ENCODE measurements around the gene DUS3L.

DNA sequence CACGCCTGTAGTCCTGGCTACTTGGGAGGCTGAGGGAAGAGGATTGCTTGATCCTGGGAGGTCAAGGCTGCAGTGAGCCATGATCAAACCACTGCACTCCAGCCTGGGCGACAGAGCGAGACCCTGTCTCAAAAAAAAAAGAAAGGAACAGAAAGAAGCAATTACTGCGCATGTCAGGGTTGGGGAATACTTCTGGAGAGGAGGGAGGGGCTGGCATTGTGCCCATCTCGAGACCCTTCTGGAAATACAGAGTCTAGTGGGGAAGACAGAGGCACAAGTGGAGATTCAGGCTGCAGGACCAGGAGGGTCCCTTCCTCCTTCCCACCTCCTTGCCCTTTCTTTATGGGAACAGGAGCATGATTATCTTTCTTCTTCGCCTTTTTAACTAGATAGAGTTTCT, 37.2 kb downstream of the DUS3L start:
- no peak for TF ChIP-seq CTCF (IDR thresholded peaks at IDR 0.05; ENCODE audit: low read depth, low read length)
- TF ChIP-seq EZH2phosphoT487 (IDR thresholded peaks at IDR 0.05; ENCODE audit: low read depth): no peak

Measured in OCI-LY3 (cell line).